Left lobe of liver (tissue), 2 donors: ENCODE measurements around the gene CXorf49. TPM values are rescaled to one million over a fixed set of nuclear protein-coding genes. Genes with fewer than 3 reads are reported as not detected.
"Not testable (repeated sequence)": the region's sequence is repeated elsewhere in the genome, so short reads cannot be mapped to it uniquely, and the experiment has no call there.

Source experiments
- ATAC-seq: fragments of 200-7000 bp; cut with Tn5 transposase; one replicate; pipeline ENCODE4 v1.9.1; 2020; ENCODE audit warnings: mild to moderate bottlenecking, moderate library complexity
- DNase-seq: peaks from one replicate; pipeline ENCODE4 v3.0.0-alpha.2; 2020; ENCODE audit warnings: low spot score
- total RNA-seq: library from RNA; stranded (reverse); gene quantifications from one replicate; pipeline ENCODE4 v1.2.1, GENCODE V29; 2021
- donor health status: DM: no; HTN: no; CAD: no; lungs with moderate emphysema.
- donor health status: DM: no; HTN: yes; CAD: no.

Gene CXorf49
- total RNA-seq, 1 donor from 2014 or later: not detected

- DNase-seq: peak; percentile 6
- not testable (repeated sequence) for ATAC-seq
These were observed 41.9 kb downstream of the CXorf49 start for GRCh38 chrX:71676068-71676795.

- DNase-seq, ATAC-seq: not testable (repeated sequence)
These were observed 42.4 kb downstream of the CXorf49 start for GRCh38 chrX:71675636-71676035.

- ATAC-seq (no peak), DNase-seq (no peak)
These were observed 46.1 kb downstream of the CXorf49 start for GRCh38 chrX:71671938-71672337.

GRCh38 chrX:71671043-71671780 is 46.9 kb downstream of the CXorf49 start:
- ATAC-seq (no peak), DNase-seq (no peak)

GRCh38 chrX:71669947-71670346 is 48.1 kb downstream of the CXorf49 start:
- DNase-seq: not testable (repeated sequence)
- ATAC-seq: peak; percentile 64

GRCh38 chrX:71669492-71669891 is 48.6 kb downstream of the CXorf49 start:
- no peak for ATAC-seq
- DNase-seq: no peak

- DNase-seq (no peak), ATAC-seq (no peak)
These were observed 49.9 kb downstream of the CXorf49 start for GRCh38 chrX:71668248-71668595.

- DNase-seq: no peak
These were observed 50.5 kb downstream of the CXorf49 start, which contains the start of gene LOC101059915 for GRCh38 chrX:71667328-71668247. TSS of gene LOC101059915 (plus strand) at chrX:71667546.

GRCh38 chrX:71666240-71667223 is 51.6 kb downstream of the CXorf49 start:
- ATAC-seq (no peak), DNase-seq (no peak)

More at GRCh38 chrX:71667328-71668247, 50.5 kb downstream of the CXorf49 start, which contains the start of gene LOC101059915:
- ATAC-seq: no peak

- DNase-seq: no peak
- no peak for ATAC-seq
These were observed 52.3 kb downstream of the CXorf49 start for GRCh38 chrX:71665747-71666146.

- DNase-seq: no peak
- no peak for ATAC-seq
These were observed 53.1 kb downstream of the CXorf49 start for GRCh38 chrX:71664889-71665491.

Other genes with a start within 250 kb of the CXorf49 start
- 39.5 TPM for gene OGT, start 185.2 kb downstream of the CXorf49 start, total RNA-seq
- gene GCNA, start 139.8 kb downstream of the CXorf49 start, total RNA-seq: 0.83 TPM
- 0.13 TPM for gene CXCR3, start 99.8 kb downstream of the CXorf49 start, total RNA-seq
- gene CXorf49B, start 45.1 kb upstream of the CXorf49 start, total RNA-seq: not detected
- 1.3 TPM for gene NHSL2, start 192.6 kb upstream of the CXorf49 start, total RNA-seq